AG10803 (cell line): ENCODE measurements around the gene FGD2.

ENCODE experiments used
- DNase-seq: peaks from one replicate; pipeline ENCODE4 v3.0.0; 2010; ENCODE audit warnings: low read depth
- H3K4me3 ChIP-seq: 2 replicates; pipeline ENCODE4 v1.5.1; 2011; ENCODE audit warnings: mild to moderate bottlenecking, low read length, control low read depth
- TF ChIP-seq, protein P1 (sequence below): conservative IDR thresholded peaks from 2 replicates; pipeline ENCODE4 v1.5.1; 2011; ENCODE audit warnings: mild to moderate bottlenecking, low read length, control low read depth, inconsistent platforms

The FGD2 gene

DNA sequence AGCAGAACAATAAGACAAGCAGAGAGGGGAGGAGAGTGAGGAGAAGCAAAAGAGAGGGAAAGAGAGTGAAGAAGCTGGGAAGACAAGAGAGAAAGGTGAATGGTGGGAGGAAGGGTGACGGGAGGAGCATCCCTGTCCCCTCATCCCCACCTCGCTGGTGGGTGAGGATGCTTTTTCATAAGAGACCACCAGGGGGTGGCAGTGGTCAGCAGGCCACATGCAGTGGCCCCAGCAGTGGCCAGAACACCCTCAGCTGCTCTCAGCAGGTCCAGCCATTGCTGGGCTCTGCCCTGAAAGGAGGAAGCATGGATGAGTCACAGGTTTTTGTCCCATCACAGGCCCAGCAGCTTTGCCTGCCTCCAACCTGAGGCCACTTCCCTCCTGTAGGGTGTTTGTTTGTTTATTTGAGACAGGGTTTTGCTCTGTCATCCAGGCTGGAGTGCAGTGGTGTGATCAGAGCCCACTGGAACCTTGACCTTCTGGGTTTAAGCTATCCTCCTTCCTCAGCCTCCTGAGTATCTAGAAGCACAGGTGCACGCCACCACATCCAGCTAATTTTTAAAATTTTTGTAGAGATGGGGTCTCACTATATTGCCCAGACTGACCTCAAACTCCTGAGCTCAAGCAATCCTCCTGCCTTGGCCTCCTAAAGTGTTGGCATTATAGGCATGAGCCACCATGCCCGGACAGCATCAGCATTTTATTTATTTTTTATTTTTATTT lies 24.0 kb downstream of the FGD2 start:
- DNase-seq: peak; percentile 84
- TF ChIP-seq, protein P1, sequence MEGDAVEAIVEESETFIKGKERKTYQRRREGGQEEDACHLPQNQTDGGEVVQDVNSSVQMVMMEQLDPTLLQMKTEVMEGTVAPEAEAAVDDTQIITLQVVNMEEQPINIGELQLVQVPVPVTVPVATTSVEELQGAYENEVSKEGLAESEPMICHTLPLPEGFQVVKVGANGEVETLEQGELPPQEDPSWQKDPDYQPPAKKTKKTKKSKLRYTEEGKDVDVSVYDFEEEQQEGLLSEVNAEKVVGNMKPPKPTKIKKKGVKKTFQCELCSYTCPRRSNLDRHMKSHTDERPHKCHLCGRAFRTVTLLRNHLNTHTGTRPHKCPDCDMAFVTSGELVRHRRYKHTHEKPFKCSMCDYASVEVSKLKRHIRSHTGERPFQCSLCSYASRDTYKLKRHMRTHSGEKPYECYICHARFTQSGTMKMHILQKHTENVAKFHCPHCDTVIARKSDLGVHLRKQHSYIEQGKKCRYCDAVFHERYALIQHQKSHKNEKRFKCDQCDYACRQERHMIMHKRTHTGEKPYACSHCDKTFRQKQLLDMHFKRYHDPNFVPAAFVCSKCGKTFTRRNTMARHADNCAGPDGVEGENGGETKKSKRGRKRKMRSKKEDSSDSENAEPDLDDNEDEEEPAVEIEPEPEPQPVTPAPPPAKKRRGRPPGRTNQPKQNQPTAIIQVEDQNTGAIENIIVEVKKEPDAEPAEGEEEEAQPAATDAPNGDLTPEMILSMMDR: peak; percentile 75
- H3K4me3 ChIP-seq: no peak overlapping the region

DNA sequence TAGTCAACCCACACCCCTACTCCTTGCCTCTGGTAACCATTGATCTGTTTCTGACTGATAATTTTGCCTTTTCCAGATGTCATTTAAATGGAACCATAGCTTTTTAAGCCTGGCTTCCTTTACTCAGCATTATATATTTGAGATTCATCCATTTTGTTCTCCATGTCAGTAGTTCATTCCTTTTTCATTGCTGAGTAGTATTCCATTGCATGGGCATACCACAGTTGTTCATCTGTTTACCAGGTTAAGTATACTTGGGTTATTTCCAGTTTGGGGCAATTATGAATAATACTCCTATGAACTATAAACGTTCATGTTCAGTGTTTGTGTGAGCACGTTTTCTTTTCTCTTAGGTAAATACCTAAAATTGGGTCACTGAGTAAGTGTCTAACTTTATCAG lies 25.1 kb downstream of the FGD2 start:
- TF ChIP-seq, protein P1: no peak
- no peak overlapping the region for H3K4me3 ChIP-seq
- no peak for DNase-seq

DNA sequence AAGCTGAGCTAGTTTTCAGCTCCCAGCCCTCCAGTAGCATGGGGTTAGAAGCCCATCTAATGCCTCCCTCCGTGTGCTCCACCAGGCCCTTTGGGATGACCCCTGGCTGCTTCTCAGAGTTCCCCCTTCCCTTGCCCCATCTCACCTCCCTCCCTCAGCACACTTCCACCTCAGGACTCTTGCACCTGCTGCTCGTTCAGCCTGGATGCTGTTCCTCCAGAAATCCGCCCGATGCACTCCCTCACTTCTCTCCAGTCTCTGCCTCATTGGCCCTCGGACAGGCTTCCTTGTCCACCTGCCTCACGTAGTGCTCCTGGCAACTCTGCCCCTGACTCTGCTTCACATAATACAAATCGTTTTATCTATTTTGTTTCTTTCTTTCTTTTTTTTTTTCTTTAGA lies 26.8 kb downstream of the FGD2 start:
- H3K4me3 ChIP-seq: no peak overlapping the region
- TF ChIP-seq, protein P1: no peak
- DNase-seq: no peak

DNA sequence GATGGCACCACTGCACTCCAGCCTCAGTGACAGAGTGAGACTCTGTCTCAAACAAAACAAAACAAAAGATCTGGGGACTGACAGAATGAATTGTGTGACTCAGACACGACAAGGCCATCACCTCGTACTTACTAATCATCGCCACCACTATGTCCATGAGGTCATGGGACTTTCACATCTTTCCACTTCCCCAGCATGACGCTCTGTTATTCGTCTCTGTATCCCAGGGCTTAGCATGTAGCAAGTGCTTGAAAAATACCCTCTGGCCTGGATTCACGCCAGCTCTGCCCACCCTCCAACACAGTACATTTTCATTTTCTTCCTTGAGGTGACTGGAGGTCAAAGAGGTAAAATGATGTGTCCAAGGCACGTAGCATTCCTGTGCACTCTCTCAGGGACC lies 27.8 kb downstream of the FGD2 start:
- TF ChIP-seq, protein P1: no peak
- no peak for DNase-seq
- no peak overlapping the region for H3K4me3 ChIP-seq

DNA sequence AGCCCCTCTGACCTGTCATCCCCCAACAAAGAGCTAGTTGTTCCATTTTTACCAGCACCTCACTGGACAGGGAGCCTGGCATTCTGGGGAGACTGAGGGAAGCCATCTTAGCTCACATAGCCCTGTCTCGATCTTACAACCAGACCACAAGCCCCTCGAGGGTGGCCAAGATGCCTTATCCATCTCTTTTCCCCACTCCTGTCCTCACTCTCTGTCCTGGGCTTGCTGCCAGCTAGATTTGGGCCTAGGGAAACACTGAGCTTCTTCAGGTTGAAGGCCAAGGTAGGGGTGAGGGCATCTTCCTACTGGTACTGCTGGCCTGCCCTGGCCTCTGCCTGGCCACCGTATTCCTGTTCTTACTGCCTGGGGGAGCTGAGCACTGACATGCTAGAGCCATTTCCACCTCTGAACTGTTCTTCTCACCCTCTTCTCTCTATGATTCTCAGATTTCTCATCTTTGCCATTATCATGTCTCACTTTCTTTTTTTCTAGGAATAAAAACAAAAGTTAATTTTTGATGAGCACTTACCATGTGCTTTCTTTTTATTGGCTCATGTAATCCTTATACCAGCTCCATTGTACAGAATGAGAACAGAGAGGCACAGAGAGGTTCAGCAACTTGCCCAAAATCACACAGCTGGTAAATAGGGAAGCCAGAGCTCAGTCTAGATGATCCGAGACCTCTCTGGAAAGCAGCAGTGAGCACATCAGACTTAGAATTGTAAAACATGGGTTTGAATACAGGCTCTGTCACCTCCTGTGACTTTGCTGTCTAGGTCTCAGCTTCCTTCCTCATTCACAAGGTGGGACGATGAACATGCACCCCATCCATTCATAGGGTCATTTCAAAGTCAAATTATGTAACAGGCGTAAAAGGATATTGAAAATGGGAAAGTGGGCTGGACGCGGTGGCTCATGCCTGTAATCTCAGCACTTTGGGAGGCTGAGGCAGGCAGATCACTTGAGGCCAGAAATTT lies 28.7 kb downstream of the FGD2 start:
- TF ChIP-seq, protein P1: no peak
- H3K4me3 ChIP-seq: no peak overlapping the region
- DNase-seq: no peak

DNA sequence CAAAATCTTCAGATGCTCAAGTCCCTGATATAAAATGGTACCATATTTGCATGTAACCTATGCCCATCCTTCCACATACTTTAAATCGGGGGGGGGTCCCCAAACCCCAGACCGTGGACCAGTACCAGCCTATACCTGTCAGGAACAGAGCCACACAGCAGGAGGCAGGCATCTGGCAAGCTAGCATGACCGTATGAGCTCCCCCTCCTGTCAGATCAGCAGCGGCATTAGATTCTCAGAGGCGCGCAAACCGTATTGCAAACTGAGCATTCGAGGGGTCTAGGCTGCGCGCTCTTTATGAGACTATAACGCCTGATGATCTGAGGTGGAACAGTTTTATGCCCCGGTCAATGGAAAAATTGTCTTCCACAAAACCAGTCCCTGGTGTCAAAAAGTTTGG lies 30.7 kb downstream of the FGD2 start:
- DNase-seq: no peak
- no peak overlapping the region for H3K4me3 ChIP-seq
- TF ChIP-seq, protein P1: no peak
